Loucy (cell line): ENCODE data around the gene PGBD5.

Experiments used
- H2AFZ ChIP-seq: fragments of 200-600 bp; sonication (generic); 2 replicates; pipeline ENCODE4 v1.6.0; 2016; ENCODE audit warnings: antibody characterized with exemption, mild to moderate bottlenecking, low read length, moderate library complexity
- H3F3A ChIP-seq: fragments of 200-600 bp; 2 replicates; pipeline ENCODE4 v1.6.0; 2016; ENCODE audit warnings: antibody characterized with exemption, low read depth, mild to moderate bottlenecking
- H3K27me3 ChIP-seq: fragments of 200-600 bp; sonication (generic); 2 replicates; pipeline ENCODE4 v1.6.1; 2014; ENCODE audit warnings: low read length, mild to moderate bottlenecking; ENCODE audit not compliant: insufficient read depth, poor library complexity, severe bottlenecking
- H3K36me3 ChIP-seq: fragments of 200-600 bp; sonication (generic); 2 replicates; pipeline ENCODE4 v1.6.1; 2016; ENCODE audit warnings: low read length; ENCODE audit not compliant: insufficient read depth
- H3K4me1 ChIP-seq: fragments of 200-600 bp; sonication (generic); 2 replicates; pipeline ENCODE4 v1.5.1; 2014; ENCODE audit warnings: low read length, mild to moderate bottlenecking; ENCODE audit not compliant: insufficient read depth, poor library complexity, severe bottlenecking
- H3K4me2 ChIP-seq: fragments of 200-600 bp; sonication (generic); 2 replicates; pipeline ENCODE4 v1.6.0; 2014; ENCODE audit warnings: antibody characterized with exemption, low read length, low read depth, mild to moderate bottlenecking; ENCODE audit not compliant: poor library complexity, severe bottlenecking
- H3K4me3 ChIP-seq: fragments of 200-600 bp; sonication (generic); 2 replicates; pipeline ENCODE4 v1.5.1; 2014; ENCODE audit warnings: low read length, mild to moderate bottlenecking, mixed read lengths; ENCODE audit not compliant: poor library complexity, severe bottlenecking
- H3K79me2 ChIP-seq: fragments of 200-600 bp; sonication (generic); 2 replicates; pipeline ENCODE4 v1.6.1; 2014; ENCODE audit warnings: low read length; ENCODE audit not compliant: insufficient read depth
- H3K9ac ChIP-seq: fragments of 200-600 bp; sonication (generic); 2 replicates; pipeline ENCODE4 v1.6.0; 2014; ENCODE audit warnings: mild to moderate bottlenecking, low read depth, low read length, moderate library complexity; ENCODE audit not compliant: poor library complexity, severe bottlenecking
- H3K9me2 ChIP-seq: fragments of 200-600 bp; sonication (generic); replicated peaks from 2 replicates; pipeline ENCODE4 v1.6.1; 2016; ENCODE audit warnings: low read depth, low read length, mixed read lengths
- H3K9me3 ChIP-seq: fragments of 200-600 bp; sonication (generic); 2 replicates; pipeline ENCODE4 v1.6.1; 2014; ENCODE audit warnings: mild to moderate bottlenecking, antibody characterized with exemption, low read length, low read depth; ENCODE audit not compliant: insufficient read depth
- H4K20me1 ChIP-seq: fragments of 200-600 bp; sonication (generic); 2 replicates; pipeline ENCODE4 v1.6.0; 2014; ENCODE audit warnings: antibody characterized with exemption, low read length, mild to moderate bottlenecking; ENCODE audit not compliant: insufficient read depth, poor library complexity, severe bottlenecking
- EZH2phosphoT487 ChIP-seq: fragments of 200-600 bp; IDR thresholded peaks from 2 replicates; pipeline ENCODE4 v1.6.1; 2018; ENCODE audit warnings: antibody characterized with exemption, mild to moderate bottlenecking, moderate library complexity, borderline replicate concordance
- TF ChIP-seq, protein P1 (sequence below): fragments of 200-600 bp; sonication (generic); conservative IDR thresholded peaks from 2 replicates; pipeline ENCODE4 v1.5.1; 2014; ENCODE audit warnings: mild to moderate bottlenecking, antibody characterized with exemption, low read length

The PGBD5 gene

GRCh38 chr1:230306169-230306568 is 120.0 kb downstream of the PGBD5 start:
- peaks cover 45% of the 10 kb centered on the region for H3K4me1 ChIP-seq
- H3F3A ChIP-seq = no peaks in the 10 kb centered on the region
- H3K9ac ChIP-seq = no peak overlapping the region
- no peaks in the 10 kb centered on the region for H3K9me2 ChIP-seq
- H3K36me3 ChIP-seq = no peaks in the 10 kb centered on the region
- no peak overlapping the region; the same call in 1 of the 2 replicates for H2AFZ ChIP-seq
- TF ChIP-seq EZH2phosphoT487 = no peak
- TF ChIP-seq, protein P1, sequence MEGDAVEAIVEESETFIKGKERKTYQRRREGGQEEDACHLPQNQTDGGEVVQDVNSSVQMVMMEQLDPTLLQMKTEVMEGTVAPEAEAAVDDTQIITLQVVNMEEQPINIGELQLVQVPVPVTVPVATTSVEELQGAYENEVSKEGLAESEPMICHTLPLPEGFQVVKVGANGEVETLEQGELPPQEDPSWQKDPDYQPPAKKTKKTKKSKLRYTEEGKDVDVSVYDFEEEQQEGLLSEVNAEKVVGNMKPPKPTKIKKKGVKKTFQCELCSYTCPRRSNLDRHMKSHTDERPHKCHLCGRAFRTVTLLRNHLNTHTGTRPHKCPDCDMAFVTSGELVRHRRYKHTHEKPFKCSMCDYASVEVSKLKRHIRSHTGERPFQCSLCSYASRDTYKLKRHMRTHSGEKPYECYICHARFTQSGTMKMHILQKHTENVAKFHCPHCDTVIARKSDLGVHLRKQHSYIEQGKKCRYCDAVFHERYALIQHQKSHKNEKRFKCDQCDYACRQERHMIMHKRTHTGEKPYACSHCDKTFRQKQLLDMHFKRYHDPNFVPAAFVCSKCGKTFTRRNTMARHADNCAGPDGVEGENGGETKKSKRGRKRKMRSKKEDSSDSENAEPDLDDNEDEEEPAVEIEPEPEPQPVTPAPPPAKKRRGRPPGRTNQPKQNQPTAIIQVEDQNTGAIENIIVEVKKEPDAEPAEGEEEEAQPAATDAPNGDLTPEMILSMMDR = no peak
- no peak overlapping the region for H3K4me2 ChIP-seq
- no peak overlapping the region for H3K4me3 ChIP-seq
- H3K27me3 ChIP-seq = no peaks in the 10 kb centered on the region
- no peaks in the 10 kb centered on the region for H3K9me3 ChIP-seq
- H3K79me2 ChIP-seq = no peaks in the 10 kb centered on the region
- no peaks in the 10 kb centered on the region for H4K20me1 ChIP-seq

GRCh38 chr1:230303822-230304221 is 122.3 kb downstream of the PGBD5 start:
- no peaks in the 10 kb centered on the region for H3K27me3 ChIP-seq

GRCh38 chr1:230303069-230303468 is 123.1 kb downstream of the PGBD5 start:
- no peaks in the 10 kb centered on the region for H3F3A ChIP-seq
- TF ChIP-seq, protein P1 = peak; percentile 67
- no peak for TF ChIP-seq EZH2phosphoT487
- H3K9ac ChIP-seq = peak overlapping the region; percentile 47
- H3K36me3 ChIP-seq = no peaks in the 10 kb centered on the region
- H3K4me3 ChIP-seq = no peak overlapping the region
- H3K4me1 ChIP-seq = peaks cover 62% of the 10 kb centered on the region
- no peaks in the 10 kb centered on the region for H3K9me2 ChIP-seq
- H3K4me2 ChIP-seq = no peak overlapping the region
- no peaks in the 10 kb centered on the region for H3K27me3 ChIP-seq
- H2AFZ ChIP-seq = 0 out of 2 replicates have a peak overlapping the region, but pooled peaks have one; percentile 22
- no peaks in the 10 kb centered on the region for H3K9me3 ChIP-seq
- no peaks in the 10 kb centered on the region for H4K20me1 ChIP-seq
- H3K79me2 ChIP-seq = no peaks in the 10 kb centered on the region

More at GRCh38 chr1:230303822-230304221, 122.3 kb downstream of the PGBD5 start:
- H3K9me2 ChIP-seq = no peaks in the 10 kb centered on the region
- no peaks in the 10 kb centered on the region for H3K9me3 ChIP-seq
- H3K9ac ChIP-seq = peak overlapping the region; percentile 47
- no peak for TF ChIP-seq EZH2phosphoT487
- TF ChIP-seq, protein P1 = no peak
- H3K4me1 ChIP-seq = peaks cover 63% of the 10 kb centered on the region
- H2AFZ ChIP-seq = peak overlapping the region; percentile 22; the same call in 1 of the 2 replicates
- H3K4me3 ChIP-seq = no peak overlapping the region
- H3K79me2 ChIP-seq = no peaks in the 10 kb centered on the region
- no peaks in the 10 kb centered on the region for H3F3A ChIP-seq
- H4K20me1 ChIP-seq = no peaks in the 10 kb centered on the region
- no peak overlapping the region for H3K4me2 ChIP-seq
- H3K36me3 ChIP-seq = no peaks in the 10 kb centered on the region
